ENCODE results near the gene TNNC1.

TNNC1 gene

GRCh38 chr3:52453496-52454249, at the start of gene TNNC1:
Gene TNNC1 (minus strand): TSS chr3:52454041. CDS start chr3:52454015, 26 bp downstream.
- DNase-seq (ENCODE audit: low read depth) = no peak
- H3K4me3 ChIP-seq (ENCODE audit: low read depth, low read length) = peak within 1 kb of the TSS; percentile 96
- TF ChIP-seq CTCF (IDR thresholded peaks at IDR 0.05; ENCODE audit: insufficient read depth, low read depth, low read length, missing control alignments) = no peak

GRCh38 chr3:52502808-52503350, 49.0 kb upstream of the TNNC1 start:
- no peak for DNase-seq (ENCODE audit: low read depth)
- no peak overlapping the region for H3K4me3 ChIP-seq (ENCODE audit: low read depth, low read length)
- no peak for TF ChIP-seq CTCF (IDR thresholded peaks at IDR 0.05; ENCODE audit: insufficient read depth, low read depth, low read length, missing control alignments)

DNA sequence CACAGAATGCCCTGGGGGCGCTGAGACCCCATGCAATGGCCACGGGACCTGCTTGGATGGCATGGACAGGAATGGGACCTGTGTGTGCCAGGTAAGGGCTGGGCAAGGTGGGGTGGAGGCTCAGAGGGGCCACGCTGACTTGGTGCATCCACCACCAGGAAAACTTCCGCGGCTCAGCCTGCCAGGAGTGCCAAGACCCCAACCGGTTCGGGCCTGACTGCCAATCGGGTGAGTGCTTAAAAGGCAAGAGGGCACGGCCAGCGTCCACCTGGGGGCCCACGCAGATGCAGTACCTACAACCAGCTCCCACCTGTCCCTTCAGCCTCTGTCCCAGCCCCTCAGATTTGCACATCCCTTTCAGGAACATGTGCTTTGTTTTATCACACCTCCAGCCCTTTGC, 48.2 kb upstream of the TNNC1 start:
- DNase-seq (ENCODE audit: low read depth) = no peak
- TF ChIP-seq CTCF (IDR thresholded peaks at IDR 0.05; ENCODE audit: insufficient read depth, low read depth, low read length, missing control alignments) = no peak
- H3K4me3 ChIP-seq (ENCODE audit: low read depth, low read length) = no peak overlapping the region

DNA sequence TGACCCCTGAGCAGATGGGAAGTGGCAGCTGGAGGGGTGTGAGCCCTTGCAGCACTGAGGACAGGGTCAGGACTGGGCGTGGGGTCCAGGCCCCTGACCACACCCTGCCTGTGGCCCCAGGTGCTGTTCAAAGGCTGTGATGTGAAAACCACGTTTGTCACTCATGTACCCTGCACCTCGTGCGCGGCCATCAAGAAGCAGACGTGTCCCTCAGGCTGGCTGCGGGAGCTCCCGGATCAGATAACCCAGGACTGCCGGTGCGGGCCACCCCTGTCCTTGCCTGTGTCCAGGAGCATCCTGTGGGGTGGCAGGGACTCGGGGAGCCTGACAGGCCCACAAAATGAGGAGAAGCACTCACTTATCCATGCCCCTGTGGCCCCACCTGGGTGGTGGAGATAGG, 47.2 kb upstream of the TNNC1 start:
- TF ChIP-seq CTCF (IDR thresholded peaks at IDR 0.05; ENCODE audit: insufficient read depth, low read depth, low read length, missing control alignments) = no peak
- DNase-seq (ENCODE audit: low read depth) = no peak
- H3K4me3 ChIP-seq (ENCODE audit: low read depth, low read length) = no peak overlapping the region

- no peak for TF ChIP-seq CTCF (IDR thresholded peaks at IDR 0.05; ENCODE audit: insufficient read depth, low read depth, low read length, missing control alignments)
- DNase-seq (ENCODE audit: low read depth) = no peak
- H3K4me3 ChIP-seq (ENCODE audit: low read depth, low read length) = no peak overlapping the region
Measured at GRCh38 chr3:52498137-52499054, 44.6 kb upstream of the TNNC1 start.

- H3K4me3 ChIP-seq (ENCODE audit: low read depth, low read length) = no peak overlapping the region
- TF ChIP-seq CTCF (IDR thresholded peaks at IDR 0.05; ENCODE audit: insufficient read depth, low read depth, low read length, missing control alignments) = no peak
- no peak for DNase-seq (ENCODE audit: low read depth)
Measured at GRCh38 chr3:52495777-52496602, 42.1 kb upstream of the TNNC1 start.
